Stomach (tissue), 4 donors: Measurements from ENCODE around the gene CDC25A.

ENCODE experiments used
- EP300 ChIP-seq: sonication (generic); formaldehyde crosslinking; IDR thresholded peaks from one replicate; pipeline ENCODE4 v1.6.1; 2017; ENCODE audit warnings: antibody characterized with exemption
- TF ChIP-seq, protein P1 (sequence below), 7 experiments: fragments of 450-650 bp in 4 of 7; fragments of 200-600 bp in 3 of 7; sonication (generic) in 3 of 7; IDR thresholded peaks; one replicate each; pipeline ENCODE4 v1.5.1; 2016 to 2019; ENCODE audit warnings: antibody characterized with exemption in 7 of 7, control low read depth in 2 of 7, mild to moderate bottlenecking in 1 of 7

DNA sequence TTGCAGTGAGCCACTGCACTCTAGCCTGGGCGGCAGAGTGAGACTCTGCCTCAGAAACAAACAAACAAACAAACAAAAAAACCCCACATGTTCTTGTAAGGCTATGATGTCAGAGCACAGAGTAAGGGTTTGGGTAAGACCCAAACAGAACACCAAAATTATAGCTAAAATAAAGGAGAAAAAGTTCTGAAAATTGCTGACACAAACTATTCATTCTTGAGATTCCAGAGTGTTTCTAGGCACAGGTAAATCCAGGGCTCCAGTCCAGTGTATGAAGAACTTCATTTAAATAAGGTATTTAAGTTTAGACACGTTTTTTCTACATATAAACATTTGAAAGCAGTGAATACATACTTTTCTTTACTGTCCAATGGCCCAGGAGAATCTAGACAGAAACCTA is 3.9 kb downstream of the CDC25A start:
- no peak for TF ChIP-seq EP300
- TF ChIP-seq, protein P1, sequence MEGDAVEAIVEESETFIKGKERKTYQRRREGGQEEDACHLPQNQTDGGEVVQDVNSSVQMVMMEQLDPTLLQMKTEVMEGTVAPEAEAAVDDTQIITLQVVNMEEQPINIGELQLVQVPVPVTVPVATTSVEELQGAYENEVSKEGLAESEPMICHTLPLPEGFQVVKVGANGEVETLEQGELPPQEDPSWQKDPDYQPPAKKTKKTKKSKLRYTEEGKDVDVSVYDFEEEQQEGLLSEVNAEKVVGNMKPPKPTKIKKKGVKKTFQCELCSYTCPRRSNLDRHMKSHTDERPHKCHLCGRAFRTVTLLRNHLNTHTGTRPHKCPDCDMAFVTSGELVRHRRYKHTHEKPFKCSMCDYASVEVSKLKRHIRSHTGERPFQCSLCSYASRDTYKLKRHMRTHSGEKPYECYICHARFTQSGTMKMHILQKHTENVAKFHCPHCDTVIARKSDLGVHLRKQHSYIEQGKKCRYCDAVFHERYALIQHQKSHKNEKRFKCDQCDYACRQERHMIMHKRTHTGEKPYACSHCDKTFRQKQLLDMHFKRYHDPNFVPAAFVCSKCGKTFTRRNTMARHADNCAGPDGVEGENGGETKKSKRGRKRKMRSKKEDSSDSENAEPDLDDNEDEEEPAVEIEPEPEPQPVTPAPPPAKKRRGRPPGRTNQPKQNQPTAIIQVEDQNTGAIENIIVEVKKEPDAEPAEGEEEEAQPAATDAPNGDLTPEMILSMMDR (IDR thresholded peaks at IDR 0.05), result no peak
